Liver (tissue), 9 donors: ENCODE measurements around the gene CLBA1. TPM values are rescaled to one million over a fixed set of nuclear protein-coding genes. Genes with fewer than 3 reads are reported as not detected.

ENCODE experiments used
- DNase-seq: peaks from one replicate; pipeline ENCODE4 v3.0.0-alpha.2; 2017; ENCODE audit warnings: low spot score
- H3K27ac ChIP-seq, 2 donors: one replicate each; pipeline ENCODE4 v1.7.0; 2013; ENCODE audit warnings: inconsistent platforms in 2 of 2, low read length in 2 of 2, control low read depth in 1 of 2, low read depth in 1 of 2, mild to moderate bottlenecking in 1 of 2
- H3K27me3 ChIP-seq, 4 donors: one replicate each; pipeline versions ENCODE4 v1.6.1 to v1.7.0; 2013; ENCODE audit warnings: low read length in 3 of 4, inconsistent platforms in 1 of 4, mild to moderate bottlenecking in 1 of 4, moderate library complexity in 1 of 4; ENCODE audit not compliant: control insufficient read depth in 4 of 4, insufficient read depth in 4 of 4
- H3K36me3 ChIP-seq, 4 donors: one replicate each; pipeline versions ENCODE4 v1.6.1 to v1.7.0; 2013; ENCODE audit warnings: low read length in 3 of 4, mild to moderate bottlenecking in 3 of 4, low read depth in 1 of 4, moderate library complexity in 1 of 4; ENCODE audit not compliant: control insufficient read depth in 4 of 4, insufficient read depth in 3 of 4
- H3K4me1 ChIP-seq, 4 donors: one replicate each; pipeline versions ENCODE4 v1.6.1 to v1.7.0; 2013; ENCODE audit warnings: low read length in 3 of 4, mild to moderate bottlenecking in 3 of 4, moderate library complexity in 1 of 4; ENCODE audit not compliant: control insufficient read depth in 4 of 4, insufficient read depth in 4 of 4
- H3K4me3 ChIP-seq, 3 donors: one replicate each; pipeline versions ENCODE4 v1.6.1 to v1.7.0; 2013; ENCODE audit warnings: low read length in 3 of 3, control low read depth in 1 of 3, low read depth in 1 of 3, mild to moderate bottlenecking in 1 of 3
- H3K9ac ChIP-seq, 2 donors: one replicate each; pipeline ENCODE4 v1.7.0; 2013; ENCODE audit warnings: low read length in 2 of 2, mild to moderate bottlenecking in 2 of 2, moderate library complexity in 2 of 2, control low read depth in 1 of 2, low read depth in 1 of 2
- H3K9me3 ChIP-seq, 4 donors: one replicate each; pipeline versions ENCODE4 v1.6.1 to v1.7.0; 2013; ENCODE audit warnings: low read length in 3 of 4; ENCODE audit not compliant: control insufficient read depth in 4 of 4
- EGR1 ChIP-seq, 2 donors: IDR thresholded peaks; 2 replicates each; pipeline ENCODE4 v1.6.1; 2016 to 2018; ENCODE audit warnings: antibody characterized with exemption in 2 of 2, low read depth in 2 of 2
- FOXA1 ChIP-seq: IDR thresholded peaks from 2 replicates; pipeline ENCODE4 v1.6.1; 2016; ENCODE audit warnings: antibody characterized with exemption
- FOXA2 ChIP-seq: IDR thresholded peaks from 2 replicates; pipeline ENCODE4 v1.6.1; 2016; ENCODE audit warnings: antibody characterized with exemption
- GABPA ChIP-seq, 2 donors: IDR thresholded peaks in 1 of 2; conservative IDR thresholded peaks in 1 of 2; 2 replicates each; pipeline ENCODE4 v1.6.1; 2016; ENCODE audit warnings: antibody characterized with exemption in 2 of 2, mild to moderate bottlenecking in 1 of 2, moderate library complexity in 1 of 2
- HNF4A ChIP-seq, 2 donors: conservative IDR thresholded peaks; 2 replicates each; pipeline ENCODE4 v1.6.1; 2016; ENCODE audit warnings: antibody characterized with exemption in 2 of 2, mild to moderate bottlenecking in 2 of 2
- JUND ChIP-seq, 2 donors: IDR thresholded peaks; 2 replicates each; pipeline ENCODE4 v1.6.1; 2016; ENCODE audit warnings: antibody characterized with exemption in 2 of 2
- NR2F2 ChIP-seq: IDR thresholded peaks from 2 replicates; pipeline ENCODE4 v1.6.1; 2016; ENCODE audit warnings: antibody characterized with exemption
- SP1 ChIP-seq: IDR thresholded peaks from 2 replicates; pipeline ENCODE4 v1.6.1; 2018; ENCODE audit warnings: antibody characterized with exemption, mild to moderate bottlenecking
- TAF1 ChIP-seq: conservative IDR thresholded peaks from 2 replicates; pipeline ENCODE4 v1.6.1; 2016; ENCODE audit warnings: antibody characterized with exemption, mild to moderate bottlenecking
- WGBS: extraction: QIAGEN DNeasy Blood & Tissue Kit; methylation state at CpG from one replicate; pipeline ENCODE4 v1.1.7; 2013; 5-methylcytosine and 5-hydroxymethylcytosine counted together
- polyA plus RNA-seq, 2 donors: library from polyadenylated mRNA; stranded (reverse) in 1 of 2; unstranded in 1 of 2; fragments of 200-250 nt in 1 of 2; fragments of >200 nt in 1 of 2; fragmentation: Nextera tagmentation in 1 of 2; extraction: Ambion mirVana in 1 of 2; gene quantifications; one replicate each; pipeline versions ENCODE4 v1.2.1 to v1.2.3, GENCODE V29; 2013 to 2015
- total RNA-seq, 2 donors: library from RNA; depleted of rRNA; stranded (reverse); fragments of >200 nt; gene quantifications; one replicate each; pipeline ENCODE4 v1.2.3, GENCODE V29; 2014
- TF ChIP-seq, protein P1 (sequence below): IDR thresholded peaks from 2 replicates; pipeline ENCODE4 v1.6.1; 2016; ENCODE audit warnings: antibody characterized with exemption
- TF ChIP-seq, protein P2 (sequence below): IDR thresholded peaks from 2 replicates; pipeline ENCODE4 v1.6.1; 2016; ENCODE audit warnings: antibody characterized with exemption
- TF ChIP-seq, protein P3 (sequence below): fragments of 150-350 bp; IDR thresholded peaks from 2 replicates; pipeline ENCODE4 v1.5.1; 2017; ENCODE audit warnings: improper control_type of control experiment, low read depth, low read length; ENCODE audit not compliant: missing input control
- TF ChIP-seq, protein P4 (sequence below): IDR thresholded peaks from 2 replicates; pipeline ENCODE4 v1.6.1; 2016; ENCODE audit warnings: antibody characterized with exemption, mild to moderate bottlenecking
- donor health status: healthy.
- donor health status: healthy.
- donor health status: healthy.
- donor health status: healthy.
- donor health status: healthy.

The CLBA1 gene
- total and polyA plus RNA-seq, 4 donors, result 0.98 to 3.9 (median 2.3) TPM

DNA sequence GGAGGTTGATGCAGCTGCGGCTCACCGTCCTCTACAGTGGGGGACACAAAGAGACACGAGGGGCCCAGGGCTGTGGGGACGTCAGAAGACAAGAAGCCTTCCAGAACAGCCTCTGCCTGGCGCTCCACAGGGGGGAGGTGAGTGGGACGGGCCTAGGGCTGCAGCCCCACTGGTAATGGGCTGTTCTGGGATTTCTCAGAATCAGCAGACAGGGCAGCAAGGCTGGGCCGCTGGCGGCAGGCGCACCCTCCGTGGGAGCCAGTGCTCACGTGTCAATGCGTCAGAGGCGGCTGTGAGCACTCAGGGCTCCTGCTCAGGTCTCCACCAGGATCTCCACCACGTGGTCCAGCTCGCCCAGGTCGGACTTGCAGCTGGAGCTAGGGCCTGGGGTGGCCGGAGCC lies 25.3 kb downstream of the CLBA1 start (continued):
- TF ChIP-seq, protein P1, sequence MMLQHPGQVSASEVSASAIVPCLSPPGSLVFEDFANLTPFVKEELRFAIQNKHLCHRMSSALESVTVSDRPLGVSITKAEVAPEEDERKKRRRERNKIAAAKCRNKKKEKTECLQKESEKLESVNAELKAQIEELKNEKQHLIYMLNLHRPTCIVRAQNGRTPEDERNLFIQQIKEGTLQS, result no peak
- TF ChIP-seq SP1, result no peak

DNA sequence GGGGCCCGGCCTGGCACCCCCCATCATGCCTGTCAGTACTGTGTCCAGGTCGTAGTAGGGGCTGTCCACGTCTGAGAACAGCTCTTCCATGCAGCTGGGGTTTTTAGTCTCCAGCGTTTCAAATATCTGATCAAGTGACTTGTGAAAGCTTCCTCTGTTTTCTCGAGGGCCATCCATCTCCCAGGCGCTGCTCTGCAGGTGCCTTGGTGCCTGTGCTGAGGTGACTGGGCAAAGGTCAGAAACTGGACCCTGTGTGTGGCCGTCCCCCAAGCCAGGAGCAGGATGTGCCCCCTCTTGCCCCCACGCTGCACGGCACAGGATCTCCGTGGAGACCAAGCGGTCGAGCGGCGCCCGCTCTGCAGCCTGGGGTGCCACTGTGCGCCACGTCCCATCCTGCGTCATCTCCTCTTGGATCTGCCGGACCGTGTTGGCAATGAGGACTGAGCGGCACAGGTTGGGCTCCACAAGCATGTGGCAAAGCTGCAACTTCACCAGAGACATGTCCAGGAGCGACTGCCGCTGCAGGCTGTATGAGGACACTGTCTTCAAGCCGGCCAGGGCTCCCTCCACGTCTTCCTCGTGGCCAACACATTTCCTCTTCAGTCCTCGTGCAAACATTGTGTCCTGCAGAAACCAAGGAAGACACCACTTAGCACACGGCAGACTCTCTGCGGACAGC lies 25.9 kb downstream of the CLBA1 start:
- no peak overlapping the region for H3K9ac ChIP-seq
- no peak overlapping the region for H3K4me3 ChIP-seq
- no peak for DNase-seq
- WGBS, result 92% methylated on average over 29 of the region's 29 CpGs
- no peaks in the 10 kb centered on the region for H3K27me3 ChIP-seq
- H3K9me3 ChIP-seq, result no peaks in the 10 kb centered on the region
- TF ChIP-seq GABPA (IDR thresholded peaks at IDR 0.05 in 1 of 2, conservative IDR thresholded peaks at IDR 0.05 in 1 of 2) (no peak), JUND (IDR thresholded peaks at IDR 0.05) (no peak), TAF1 (no peak), FOXA1 (no peak), HNF4A (conservative IDR thresholded peaks at IDR 0.05) (no peak), FOXA2 (no peak)
- TF ChIP-seq, protein P2, sequence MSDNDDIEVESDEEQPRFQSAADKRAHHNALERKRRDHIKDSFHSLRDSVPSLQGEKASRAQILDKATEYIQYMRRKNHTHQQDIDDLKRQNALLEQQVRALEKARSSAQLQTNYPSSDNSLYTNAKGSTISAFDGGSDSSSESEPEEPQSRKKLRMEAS, result no peak
- TF ChIP-seq, protein P3, sequence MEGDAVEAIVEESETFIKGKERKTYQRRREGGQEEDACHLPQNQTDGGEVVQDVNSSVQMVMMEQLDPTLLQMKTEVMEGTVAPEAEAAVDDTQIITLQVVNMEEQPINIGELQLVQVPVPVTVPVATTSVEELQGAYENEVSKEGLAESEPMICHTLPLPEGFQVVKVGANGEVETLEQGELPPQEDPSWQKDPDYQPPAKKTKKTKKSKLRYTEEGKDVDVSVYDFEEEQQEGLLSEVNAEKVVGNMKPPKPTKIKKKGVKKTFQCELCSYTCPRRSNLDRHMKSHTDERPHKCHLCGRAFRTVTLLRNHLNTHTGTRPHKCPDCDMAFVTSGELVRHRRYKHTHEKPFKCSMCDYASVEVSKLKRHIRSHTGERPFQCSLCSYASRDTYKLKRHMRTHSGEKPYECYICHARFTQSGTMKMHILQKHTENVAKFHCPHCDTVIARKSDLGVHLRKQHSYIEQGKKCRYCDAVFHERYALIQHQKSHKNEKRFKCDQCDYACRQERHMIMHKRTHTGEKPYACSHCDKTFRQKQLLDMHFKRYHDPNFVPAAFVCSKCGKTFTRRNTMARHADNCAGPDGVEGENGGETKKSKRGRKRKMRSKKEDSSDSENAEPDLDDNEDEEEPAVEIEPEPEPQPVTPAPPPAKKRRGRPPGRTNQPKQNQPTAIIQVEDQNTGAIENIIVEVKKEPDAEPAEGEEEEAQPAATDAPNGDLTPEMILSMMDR, result no peak
- TF ChIP-seq, protein P4, sequence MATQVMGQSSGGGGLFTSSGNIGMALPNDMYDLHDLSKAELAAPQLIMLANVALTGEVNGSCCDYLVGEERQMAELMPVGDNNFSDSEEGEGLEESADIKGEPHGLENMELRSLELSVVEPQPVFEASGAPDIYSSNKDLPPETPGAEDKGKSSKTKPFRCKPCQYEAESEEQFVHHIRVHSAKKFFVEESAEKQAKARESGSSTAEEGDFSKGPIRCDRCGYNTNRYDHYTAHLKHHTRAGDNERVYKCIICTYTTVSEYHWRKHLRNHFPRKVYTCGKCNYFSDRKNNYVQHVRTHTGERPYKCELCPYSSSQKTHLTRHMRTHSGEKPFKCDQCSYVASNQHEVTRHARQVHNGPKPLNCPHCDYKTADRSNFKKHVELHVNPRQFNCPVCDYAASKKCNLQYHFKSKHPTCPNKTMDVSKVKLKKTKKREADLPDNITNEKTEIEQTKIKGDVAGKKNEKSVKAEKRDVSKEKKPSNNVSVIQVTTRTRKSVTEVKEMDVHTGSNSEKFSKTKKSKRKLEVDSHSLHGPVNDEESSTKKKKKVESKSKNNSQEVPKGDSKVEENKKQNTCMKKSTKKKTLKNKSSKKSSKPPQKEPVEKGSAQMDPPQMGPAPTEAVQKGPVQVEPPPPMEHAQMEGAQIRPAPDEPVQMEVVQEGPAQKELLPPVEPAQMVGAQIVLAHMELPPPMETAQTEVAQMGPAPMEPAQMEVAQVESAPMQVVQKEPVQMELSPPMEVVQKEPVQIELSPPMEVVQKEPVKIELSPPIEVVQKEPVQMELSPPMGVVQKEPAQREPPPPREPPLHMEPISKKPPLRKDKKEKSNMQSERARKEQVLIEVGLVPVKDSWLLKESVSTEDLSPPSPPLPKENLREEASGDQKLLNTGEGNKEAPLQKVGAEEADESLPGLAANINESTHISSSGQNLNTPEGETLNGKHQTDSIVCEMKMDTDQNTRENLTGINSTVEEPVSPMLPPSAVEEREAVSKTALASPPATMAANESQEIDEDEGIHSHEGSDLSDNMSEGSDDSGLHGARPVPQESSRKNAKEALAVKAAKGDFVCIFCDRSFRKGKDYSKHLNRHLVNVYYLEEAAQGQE, result no peak
- no peak overlapping the region for H3K27ac ChIP-seq
- H3K4me1 ChIP-seq, result no peaks in the 10 kb centered on the region
- H3K36me3 ChIP-seq, result peaks cover 0 to 17% (median under 1%) of the 10 kb centered on the region in 4 donors

DNA sequence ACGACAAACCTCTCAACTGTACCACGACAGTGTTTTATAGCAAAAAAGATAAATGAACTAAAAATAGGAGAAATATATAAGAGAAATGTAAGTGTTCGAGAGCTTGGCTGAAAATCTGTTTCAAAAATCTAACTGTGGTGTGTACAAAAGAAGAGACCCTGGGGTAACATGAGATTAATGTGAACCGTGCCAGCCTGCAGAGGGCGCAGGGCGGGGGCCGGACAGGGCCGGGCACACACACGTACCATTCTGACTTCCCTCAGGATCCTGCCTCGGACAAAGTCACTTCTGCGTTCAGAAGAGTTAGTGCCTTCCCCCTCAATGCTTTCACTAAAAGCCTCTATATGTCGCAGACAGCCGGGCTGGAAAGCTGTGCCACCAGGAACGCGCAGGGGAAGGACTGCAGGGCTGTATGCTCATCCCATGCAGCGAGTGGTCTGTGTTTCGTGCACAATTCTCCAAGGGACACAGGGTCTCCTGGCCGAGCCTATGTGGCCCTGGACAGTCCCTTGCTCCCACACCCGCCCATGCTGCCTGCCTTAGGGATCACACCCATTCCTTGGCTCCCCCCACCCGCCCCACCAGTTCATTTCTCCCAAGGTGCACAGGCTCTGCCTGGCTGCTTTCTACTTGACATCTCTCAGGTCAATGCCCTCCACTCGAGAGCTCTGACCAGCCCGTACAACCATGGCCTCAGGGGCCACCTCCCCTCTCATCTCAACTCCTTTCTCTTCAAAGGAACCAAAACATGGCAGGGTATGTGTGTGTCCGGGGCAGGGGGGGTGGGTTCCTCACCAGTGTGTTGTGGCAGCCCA lies 26.8 kb downstream of the CLBA1 start:
- no peak for DNase-seq
- no peak overlapping the region for H3K4me3 ChIP-seq

More for the DNA sequence above, 26.8 kb downstream of the CLBA1 start:
- no peaks in the 10 kb centered on the region for H3K27me3 ChIP-seq
- H3K9me3 ChIP-seq, result no peaks in the 10 kb centered on the region
- H3K27ac ChIP-seq, result no peak overlapping the region
- 87% methylated on average over 23 of the region's 23 CpGs for WGBS
- no peaks in the 10 kb centered on the region for H3K4me1 ChIP-seq
- no peak overlapping the region for H3K9ac ChIP-seq
- no peak for TF ChIP-seq GABPA (IDR thresholded peaks at IDR 0.05 in 1 of 2, conservative IDR thresholded peaks at IDR 0.05 in 1 of 2)
- TF ChIP-seq, protein P3, result no peak
- TF ChIP-seq, protein P1, result no peak
- TF ChIP-seq NR2F2, result no peak
- TF ChIP-seq EGR1 (IDR thresholded peaks at IDR 0.05; ENCODE audit: low read depth in 2 of 2), result no peak
- no peak for TF ChIP-seq HNF4A (conservative IDR thresholded peaks at IDR 0.05)
- no peak for TF ChIP-seq SP1
- no peak for TF ChIP-seq FOXA1
- peaks cover 0 to 17% (median under 1%) of the 10 kb centered on the region in 4 donors for H3K36me3 ChIP-seq
